CD4-positive, alpha-beta T cell (primary cell): ENCODE results near the gene ZNF446. TPM values are rescaled to one million over a fixed set of nuclear protein-coding genes. Genes with fewer than 3 reads are reported as not detected.

ENCODE experiments used
- ATAC-seq: fragments of 200-7000 bp; cut with Tn5 transposase; one replicate; pipeline ENCODE4 v1.10.0; 2022; ENCODE audit warnings: mild to moderate bottlenecking; ENCODE audit not compliant: poor library complexity
- CTCF ChIA-PET: fragments of 350-600 bp; sonication (Branson Sonifier 250); formaldehyde crosslinking; loops from one replicate; lab custom pipeline; 2021; ENCODE audit warnings: antibody characterized with exemption, inconsistent platforms; lab: Charles Lee
- POLR2A ChIA-PET: fragments of 350-600 bp; sonication (Branson Sonifier 250); formaldehyde crosslinking; loops from one replicate; lab custom pipeline; 2021; ENCODE audit warnings: antibody characterized with exemption, inconsistent platforms; lab: Charles Lee
- DNase-seq, 14 experiments: peaks; one replicate each; pipeline ENCODE4 v3.0.0-alpha.2; 2013 to 2020; ENCODE audit warnings: mixed read lengths in 2 of 14
- H3K27ac ChIP-seq, 2 donors: one replicate each; pipeline versions ENCODE4 v1.5.1 to v1.7.0; 2013; ENCODE audit warnings: low read length in 2 of 2, low read depth in 1 of 2, mild to moderate bottlenecking in 1 of 2
- H3K27me3 ChIP-seq, 2 experiments: 1 replicate in 1 of 2; 2 replicates in 1 of 2; pipeline versions ENCODE4 v1.6.1 to v1.7.0; 2013; ENCODE audit warnings: low read length in 2 of 2, control low read depth in 1 of 2, mild to moderate bottlenecking in 1 of 2, moderate library complexity in 1 of 2; ENCODE audit not compliant: insufficient read depth in 2 of 2, control insufficient read depth in 1 of 2
- H3K36me3 ChIP-seq: one replicate; pipeline ENCODE4 v1.6.1; 2013; ENCODE audit warnings: low read length, control low read depth; ENCODE audit not compliant: insufficient read depth
- H3K4me1 ChIP-seq: one replicate; pipeline ENCODE4 v1.6.1; 2013; ENCODE audit warnings: low read length, control low read depth; ENCODE audit not compliant: insufficient read depth
- H3K4me3 ChIP-seq: one replicate; pipeline ENCODE4 v1.5.1; 2013; ENCODE audit warnings: mild to moderate bottlenecking, low read length, moderate library complexity
- H3K9me3 ChIP-seq, 2 experiments: 1 replicate in 1 of 2; 2 replicates in 1 of 2; pipeline versions ENCODE4 v1.6.1 to v1.7.0; 2013; ENCODE audit warnings: low read length in 2 of 2, mild to moderate bottlenecking in 2 of 2, control low read depth in 1 of 2, moderate library complexity in 1 of 2; ENCODE audit not compliant: control insufficient read depth in 1 of 2, insufficient read depth in 1 of 2
- H3K27ac Mint-ChIP-seq: one replicate; pipeline ENCODE4 v1.8.0; 2020; ENCODE audit warnings: mixed read lengths
- H3K27me3 Mint-ChIP-seq: one replicate; pipeline ENCODE4 v1.8.0; 2021; ENCODE audit warnings: mixed read lengths
- H3K36me3 Mint-ChIP-seq: one replicate; pipeline ENCODE4 v1.8.0; 2021; ENCODE audit warnings: low read depth, mixed read lengths
- H3K4me1 Mint-ChIP-seq: one replicate; pipeline ENCODE4 v1.8.0; 2021; ENCODE audit warnings: low read depth, mixed read lengths
- H3K4me3 Mint-ChIP-seq: one replicate; pipeline ENCODE4 v1.8.0; 2020; ENCODE audit warnings: mild to moderate bottlenecking, mixed read lengths
- H3K9me3 Mint-ChIP-seq: one replicate; pipeline ENCODE4 v1.8.0; 2020; ENCODE audit warnings: mixed read lengths
- CTCF ChIP-seq: fragments of 200-600 bp; IDR thresholded peaks from one replicate; pipeline ENCODE4 v1.8.0; 2022; ENCODE audit warnings: antibody characterized with exemption, mild to moderate bottlenecking
- intact Hi-C, 2 experiments: fragments of 100-400 bp; cut with DNase I in 1 of 2; cut with micrococcal nuclease in 1 of 2; formaldehyde crosslinking; loops; one replicate each; pipeline versions ENCODE4 v1.15.1 to v1.9.0; 2023 to 2025; cut with DNase I, micrococcal nuclease
- polyA plus RNA-seq, 2 donors: library from polyadenylated mRNA; unstranded; fragments of 120-200 nt; gene quantifications; one replicate each; pipeline ENCODE4 v1.2.1, GENCODE V29; 2013
- total RNA-seq, 174 experiments: library from RNA in 2 of 174; stranded (reverse) in 2 of 174; gene quantifications; one replicate each; pipeline ENCODE4 v1.2.3 and lab custom pipeline; 2021 to 2026

Gene ZNF446
- total RNA-seq, result 10 to 100 TPM; 13.6 to 14.6 TPM
- 10.9 TPM for polyA plus RNA-seq (2013, experiment 1 of 2)
- polyA plus RNA-seq (2013, experiment 2 of 2), result 11.7 TPM
- 2.4 to 25.7 (median 15.9) reads per million in 172 experiments for total RNA-seq (lab: John Stamatoyannopoulos, UW)

- peak within 1 kb of the TSS; percentile 90 for H3K4me3 Mint-ChIP-seq
- ATAC-seq (peak; percentile 82), DNase-seq (peak; percentile 90 to 99 (median 94))
- no peak for TF ChIP-seq CTCF
- peak within 1 kb of the TSS; percentile 95 for H3K27ac Mint-ChIP-seq
- H3K9me3 Mint-ChIP-seq, result no peaks in the 10 kb centered on the region
- Histone ChIP-seq H3K36me3 (peaks cover 22% of the 10 kb centered on the region), H3K4me3 (peak within 1 kb of the TSS; percentile 87), H3K27ac (peak within 1 kb of the TSS; percentile 76 to 95), H3K27me3 (no peaks in the 10 kb centered on the region), H3K4me1 (peaks cover 22% of the 10 kb centered on the region), H3K9me3 (no peaks in the 10 kb centered on the region)
- H3K27me3 Mint-ChIP-seq, result no peaks in the 10 kb centered on the region
- ChIA-PET CTCF (interaction anchor here (0.6 to 1.2 kb wide), 2 partner anchors 38 to 44 kb away, joined by 3 to 5 read pairs; partner anchors contain the start of gene ZBTB45), POLR2A (interaction anchor here (0.7 to 1.6 kb wide), 10 partner anchors 9 to 767 kb away, joined by 3 to 5 read pairs (median 4); partner anchors contain the start of genes TRIM28, ZBTB45, ZNF132 and ZNF154)
- peaks cover 23% of the 10 kb centered on the region for H3K4me1 Mint-ChIP-seq
- peaks cover 21% of the 10 kb centered on the region for H3K36me3 Mint-ChIP-seq
- intact Hi-C loops, result loop anchor here (1.0 to 5.0 kb wide), 8 partner anchors 10 to 149 kb away; partner anchors contain the start of genes ZNF132 (in 2 of the 2), ZBTB45 (in 1 of the 2), ZNF584 (in 1 of the 2) and ZNF837 (in 1 of the 2)
Observed at GRCh38 chr19:58475714-58476497, at the start of gene ZNF446. Gene ZNF446, plus strand, starts transcription at chr19:58476352. Its CDS starts 867 bp downstream, at chr19:58477219.

- DNase-seq (no peak), ATAC-seq (no peak)
- Mint-ChIP-seq H3K4me1 (no peaks in the 10 kb centered on the region), H3K27ac (no peak overlapping the region), H3K9me3 (peaks cover 17% of the 10 kb centered on the region), H3K27me3 (no peaks in the 10 kb centered on the region), H3K4me3 (no peak overlapping the region), H3K36me3 (peaks cover 39% of the 10 kb centered on the region)
- no peak for TF ChIP-seq CTCF
- intact Hi-C loops, result no loop called here
- H3K36me3 ChIP-seq, result no peaks in the 10 kb centered on the region
- H3K4me1 ChIP-seq, result no peaks in the 10 kb centered on the region
- POLR2A ChIA-PET, result no interaction called here
- no peak overlapping the region for H3K4me3 ChIP-seq
- CTCF ChIA-PET, result no interaction called here
- H3K27ac ChIP-seq, result no peak overlapping the region
- H3K9me3 ChIP-seq, result peaks cover 40 to 56% of the 10 kb centered on the region in 2 experiments
- no peaks in the 10 kb centered on the region for H3K27me3 ChIP-seq
Observed at GRCh38 chr19:58428617-58429016, 47.5 kb upstream of the ZNF446 start.

GRCh38 chr19:58429745-58430144, 46.4 kb upstream of the ZNF446 start:
- Histone ChIP-seq H3K27me3 (no peaks in the 10 kb centered on the region), H3K36me3 (peaks cover 9% of the 10 kb centered on the region), H3K27ac (no peak overlapping the region), H3K4me3 (no peak overlapping the region), H3K4me1 (no peaks in the 10 kb centered on the region), H3K9me3 (peaks cover 46 to 68% of the 10 kb centered on the region in 2 experiments)
- intact Hi-C loops, result no loop called here
- Mint-ChIP-seq H3K36me3 (peaks cover 50% of the 10 kb centered on the region), H3K9me3 (peaks cover 17% of the 10 kb centered on the region), H3K27me3 (no peaks in the 10 kb centered on the region), H3K27ac (no peak overlapping the region), H3K4me1 (no peaks in the 10 kb centered on the region), H3K4me3 (no peak overlapping the region)
- ChIA-PET POLR2A (interaction anchor here (1.7 kb wide), 1 partner anchor 22 kb away, joined by 3 read pairs; the partner anchor contains the start of gene ZNF324B), CTCF (no interaction called here)
- ATAC-seq (no peak), DNase-seq (no peak)
- TF ChIP-seq CTCF, result no peak
